ENCODE data around the gene DUSP22.

Gene DUSP22

GRCh38 chr6:349491-349921 lies 57.2 kb downstream of the DUSP22 start:
- DNase-seq (ENCODE audit: low read depth in 4 of 4, low spot score in 1 of 4) = no peak

- no peak for DNase-seq (ENCODE audit: low read depth in 4 of 4, low spot score in 1 of 4)
Observed at GRCh38 chr6:350371-350770, 58.1 kb downstream of the DUSP22 start.

GRCh38 chr6:351011-351866 lies 59.0 kb downstream of the DUSP22 start:
- no peak for DNase-seq (ENCODE audit: low read depth in 4 of 4, low spot score in 1 of 4)

DNA sequence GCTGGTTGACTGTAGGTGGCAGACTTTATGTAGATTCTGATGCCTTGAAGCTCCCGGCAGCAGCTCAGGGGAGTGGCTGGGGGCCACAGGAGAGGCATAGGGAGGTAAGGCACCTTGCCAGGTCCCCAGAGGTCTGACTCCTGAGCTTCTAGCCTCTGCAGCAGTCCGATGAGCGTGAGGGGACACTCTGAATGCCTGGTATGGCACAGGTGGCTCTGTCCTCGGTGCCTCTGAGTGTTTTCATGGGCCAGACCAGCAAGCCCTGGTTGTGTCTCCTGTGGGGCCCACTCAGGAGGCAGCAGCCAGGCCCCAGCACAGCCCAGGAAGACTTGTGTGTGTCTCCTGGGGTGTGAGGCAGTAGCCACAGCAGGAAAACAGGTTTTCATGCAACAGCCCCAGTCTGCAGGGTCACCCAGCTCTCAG lies 59.6 kb downstream of the DUSP22 start:
- no peak for DNase-seq (ENCODE audit: low read depth in 4 of 4, low spot score in 1 of 4)

DNA sequence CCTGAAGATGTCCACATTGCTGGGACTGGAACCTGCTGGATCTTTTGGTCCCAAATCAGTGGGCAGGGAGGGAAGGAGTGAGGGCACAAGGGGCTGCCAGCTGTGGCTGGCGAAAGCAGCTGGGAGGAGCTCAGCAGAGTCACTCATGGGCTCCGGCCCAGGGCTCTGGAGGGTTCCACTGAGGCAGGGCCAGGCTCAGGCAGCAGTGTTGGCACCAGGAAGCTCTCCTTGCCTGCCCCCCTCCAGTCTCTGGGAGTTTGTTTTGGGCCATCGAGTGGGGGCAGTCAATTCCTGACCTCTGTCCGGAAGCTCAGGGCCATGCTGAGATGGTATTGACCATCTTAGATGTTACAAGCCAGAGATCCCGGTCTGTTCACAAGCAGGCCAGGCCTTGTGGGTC lies 60.2 kb downstream of the DUSP22 start:
- DNase-seq (ENCODE audit: low read depth in 4 of 4, low spot score in 1 of 4) = no peak

DNA sequence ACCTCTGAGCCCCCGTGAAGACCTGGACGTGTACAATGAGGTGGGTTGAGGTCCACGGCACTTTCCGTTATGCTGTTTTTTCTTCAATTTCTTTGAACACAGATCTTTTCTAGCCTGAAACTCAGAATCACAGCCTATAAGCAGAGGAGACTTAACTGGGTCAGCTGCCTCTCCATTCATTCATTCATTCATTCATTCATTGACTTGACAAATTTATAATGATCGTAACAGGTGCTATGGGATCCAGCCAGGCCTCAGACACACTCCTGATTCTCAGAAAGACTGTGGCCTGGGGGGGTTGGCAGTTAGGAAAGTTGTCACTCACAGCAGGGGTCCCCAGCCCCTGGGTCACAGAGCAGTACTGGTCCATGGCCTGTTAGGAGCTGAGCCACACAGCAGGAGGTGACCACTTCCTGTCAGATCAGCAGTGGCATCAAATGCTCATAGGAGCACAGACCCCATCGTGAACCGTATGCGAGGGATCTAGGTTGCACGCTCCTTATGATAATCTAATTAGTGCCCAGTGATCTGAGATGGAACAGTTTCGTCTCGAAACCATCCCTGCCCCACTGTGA lies 60.7 kb downstream of the DUSP22 start:
- DNase-seq (ENCODE audit: low read depth in 4 of 4, low spot score in 1 of 4) = no peak

DNA sequence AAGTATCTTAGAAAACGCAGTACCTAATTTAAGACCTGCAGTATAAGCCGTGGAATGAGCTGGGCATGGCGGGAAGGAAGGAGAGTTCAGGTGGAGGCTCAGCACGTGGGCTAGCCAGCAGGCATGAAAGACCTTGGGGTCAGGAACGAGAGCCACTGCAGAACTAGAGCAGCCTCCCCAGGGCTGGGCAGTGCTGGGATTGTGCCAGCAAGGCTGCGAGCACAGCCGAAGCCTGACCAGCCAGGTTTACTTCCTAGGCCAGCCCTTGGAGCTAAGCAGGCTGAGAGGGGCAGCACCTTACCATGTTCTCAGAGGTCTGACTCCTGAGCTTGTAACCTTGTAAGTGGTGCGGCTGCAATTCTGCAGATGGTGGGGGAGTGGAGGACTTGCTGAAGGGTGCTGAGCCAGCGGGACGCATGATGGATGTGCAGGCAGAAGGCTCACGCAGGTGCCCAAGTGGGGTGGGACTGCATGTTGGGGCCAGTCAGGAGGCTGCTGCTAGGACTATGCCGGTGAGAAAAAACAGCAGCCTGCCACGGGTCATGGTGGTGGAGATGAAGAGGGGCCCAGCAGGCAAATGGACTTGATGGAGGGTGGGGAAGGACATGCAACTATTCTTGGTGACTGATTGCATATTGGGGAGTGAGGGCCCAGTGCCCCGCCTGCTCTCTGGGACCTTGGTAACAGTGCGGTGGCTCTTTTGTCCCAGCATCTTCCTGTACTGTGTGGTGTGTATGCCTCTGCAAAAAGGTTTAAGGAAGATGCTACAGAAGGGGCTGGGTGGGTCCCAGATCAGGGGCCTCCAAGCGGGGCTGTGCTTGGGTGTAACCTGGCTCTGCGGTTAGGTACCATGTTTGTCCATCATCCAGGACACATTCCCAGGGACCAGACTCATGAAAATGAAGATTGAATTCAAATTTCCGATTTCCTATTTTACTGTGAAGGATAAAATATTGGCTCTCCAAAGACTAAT lies 61.6 kb downstream of the DUSP22 start:
- DNase-seq (ENCODE audit: low read depth in 4 of 4, low spot score in 1 of 4) = no peak

- no peak for DNase-seq (ENCODE audit: low read depth in 4 of 4, low spot score in 1 of 4)
Observed at GRCh38 chr6:354631-355280, 62.5 kb downstream of the DUSP22 start.

GRCh38 chr6:355373-356208 lies 63.3 kb downstream of the DUSP22 start:
- no peak for DNase-seq (ENCODE audit: low read depth in 4 of 4, low spot score in 1 of 4)

GRCh38 chr6:356828-357251 lies 64.6 kb downstream of the DUSP22 start:
- no peak for DNase-seq (ENCODE audit: low read depth in 4 of 4, low spot score in 1 of 4)

DNA sequence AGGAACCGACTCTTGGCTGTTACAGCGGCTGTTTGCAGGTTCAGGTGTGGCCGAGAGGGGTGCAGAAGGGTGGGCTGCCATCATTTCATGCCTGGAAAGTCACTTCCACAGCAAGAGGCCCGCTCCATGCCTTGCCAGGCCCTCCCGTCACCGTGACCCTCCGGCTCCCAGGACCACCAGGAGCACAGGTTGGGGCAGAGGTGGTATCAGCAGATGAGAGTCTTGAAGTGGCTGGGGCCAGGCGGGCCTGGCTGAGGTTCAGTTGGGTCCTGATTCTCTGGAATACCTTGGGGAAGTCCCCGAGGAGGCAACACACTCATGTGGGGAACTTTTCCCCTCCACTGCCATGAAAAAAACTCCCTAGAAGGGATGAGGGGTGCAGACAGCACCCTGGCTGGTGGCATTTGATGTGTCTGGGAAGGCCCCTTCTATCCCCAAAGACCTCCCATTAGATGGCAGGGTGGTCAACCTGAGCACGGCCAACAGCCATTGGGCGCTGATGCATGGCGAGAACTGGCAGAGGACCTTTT lies 65.0 kb downstream of the DUSP22 start:
- no peak for DNase-seq (ENCODE audit: low read depth in 4 of 4, low spot score in 1 of 4)

GRCh38 chr6:357791-358341 lies 65.6 kb downstream of the DUSP22 start:
- no peak for DNase-seq (ENCODE audit: low read depth in 4 of 4, low spot score in 1 of 4)

GRCh38 chr6:358432-358831 lies 66.1 kb downstream of the DUSP22 start:
- DNase-seq (ENCODE audit: low read depth in 4 of 4, low spot score in 1 of 4) = no peak

DNA sequence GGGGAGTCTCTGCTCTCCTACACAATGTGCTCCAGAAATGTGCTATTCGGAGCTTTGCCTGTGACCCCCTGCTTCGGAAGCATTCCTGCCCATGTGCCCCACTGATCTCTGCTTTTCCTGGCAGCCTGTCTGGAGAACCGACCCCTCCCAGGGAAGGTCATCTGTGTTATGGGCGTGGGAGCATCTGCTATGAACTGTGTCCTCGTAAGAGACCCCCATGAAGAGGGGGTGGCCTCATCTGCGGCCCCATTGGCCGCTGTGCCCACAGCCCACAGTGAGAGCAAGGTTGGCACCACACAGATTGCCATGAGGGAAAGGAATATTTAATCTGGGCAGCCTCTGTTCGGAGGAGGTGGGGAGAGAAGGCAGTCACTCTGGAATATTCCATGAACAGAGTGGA lies 66.6 kb downstream of the DUSP22 start:
- DNase-seq (ENCODE audit: low read depth in 4 of 4, low spot score in 1 of 4) = no peak

- DNase-seq (ENCODE audit: low read depth in 4 of 4, low spot score in 1 of 4) = no peak
Observed at GRCh38 chr6:359261-360035, 67.2 kb downstream of the DUSP22 start.

- no peak for DNase-seq (ENCODE audit: low read depth in 4 of 4, low spot score in 1 of 4)
Observed at GRCh38 chr6:360349-360748, 68.1 kb downstream of the DUSP22 start.

- DNase-seq (ENCODE audit: low read depth in 4 of 4, low spot score in 1 of 4) = no peak
Observed at GRCh38 chr6:360764-361373, 68.6 kb downstream of the DUSP22 start.

DNA sequence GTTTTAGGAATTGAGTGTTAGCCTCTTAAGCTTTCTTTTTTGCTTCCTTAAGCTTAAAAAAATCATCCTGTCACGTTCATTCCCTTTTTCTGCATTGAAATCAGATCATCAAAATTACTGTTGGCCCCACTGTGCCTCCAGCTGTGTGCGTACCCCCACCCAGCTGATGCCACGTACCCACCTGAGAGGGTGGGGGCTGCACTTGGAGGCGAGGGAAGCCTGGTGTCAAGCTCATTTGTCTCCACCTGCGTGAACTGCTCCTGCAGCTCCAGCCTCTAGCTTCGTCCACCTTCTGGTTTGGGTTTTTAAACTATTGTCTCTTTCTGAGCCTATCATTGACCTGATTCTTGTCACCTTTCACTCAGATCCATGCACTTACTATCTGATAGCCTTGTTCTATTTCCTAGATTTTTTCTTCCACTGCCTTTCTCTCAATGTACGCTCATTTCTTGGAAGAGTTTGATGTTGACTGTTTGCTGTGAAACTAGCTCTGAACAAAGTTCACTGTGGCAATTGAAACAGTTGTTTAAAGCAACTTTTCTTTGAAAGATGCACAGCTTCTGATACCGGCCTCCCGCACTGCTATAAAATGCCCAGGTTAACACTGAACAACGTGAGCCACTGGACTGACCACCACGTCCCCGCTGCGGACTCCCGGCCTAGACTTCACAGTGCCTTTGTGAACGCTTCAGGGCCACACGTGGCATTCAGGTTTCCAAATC lies 69.3 kb downstream of the DUSP22 start:
- DNase-seq (ENCODE audit: low read depth in 4 of 4, low spot score in 1 of 4) = no peak
